ENCODE measurements around the gene TGFB1. TPM values are rescaled to one million over a fixed set of nuclear protein-coding genes. Genes with fewer than 3 reads are reported as not detected.
A peak's percentile ranks its signal among the peaks of the same experiment; 100 is the strongest.

The TGFB1 gene
- total and polyA plus RNA-seq, 9 of the 15 experiments (the other 6 are each of a cell fraction or from before 2014, with no cell fraction given), result 0.24 to 159 (median 17.2) TPM

DNA sequence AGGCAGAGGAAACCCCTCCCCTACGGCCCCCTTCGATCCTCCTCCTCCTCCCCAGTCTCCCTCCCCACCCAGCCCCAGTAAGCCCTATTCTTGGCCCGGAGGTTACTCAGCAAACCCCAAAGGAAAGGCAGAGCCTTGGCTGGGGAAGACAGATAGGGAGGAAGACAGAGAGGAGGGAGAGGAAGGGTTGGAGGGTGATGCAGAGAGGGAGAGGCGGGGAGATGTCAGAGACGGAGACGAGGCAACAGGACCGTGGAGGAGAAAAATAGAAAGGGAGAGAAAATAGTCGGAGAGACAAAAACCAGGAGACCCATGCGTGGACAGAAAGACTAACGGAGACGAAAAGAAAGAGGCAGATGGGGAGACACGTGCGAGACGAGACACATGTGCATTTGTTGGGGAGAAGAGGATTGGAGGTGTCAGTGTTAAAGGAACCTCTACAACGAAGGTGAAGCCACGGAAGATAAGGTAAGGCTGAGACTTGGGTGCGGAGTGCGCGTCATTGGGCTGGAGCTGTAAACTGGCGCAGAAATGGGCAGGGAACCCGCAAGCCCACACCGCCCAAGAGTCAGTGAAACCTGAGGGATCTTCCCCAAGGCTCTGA lies 2.9 kb downstream of the TGFB1 start (continued):
- TF ChIP-seq EHMT2 (IDR thresholded peaks at IDR 0.05) (peak; percentile 48; the same call in 1 of the 2 replicates), NFRKB (IDR thresholded peaks at IDR 0.05; ENCODE audit: low read depth) (peak; percentile 61; the same call in 1 of the 2 replicates), NELFE (IDR thresholded peaks at IDR 0.05; ENCODE audit: insufficient read depth, insufficient read length) (no peak), ZMIZ1 (IDR thresholded peaks at IDR 0.05; ENCODE audit: low read depth in 2 of 2, low read length in 2 of 2) (no peak), HIVEP1 (CRISPR knock-in tag; IDR thresholded peaks at IDR 0.05) (no peak), MLLT1 (IDR thresholded peaks at IDR 0.05) (peak; percentile 71 to 77), TAF7 (tag; IDR thresholded peaks at IDR 0.05) (no peak), TOE1 (IDR thresholded peaks at IDR 0.05; ENCODE audit: borderline replicate concordance) (peak; percentile 71), TOE1 (CRISPR knock-in tag; IDR thresholded peaks at IDR 0.05; ENCODE audit: borderline replicate concordance, low read depth) (no peak), THRAP3 (IDR thresholded peaks at IDR 0.05; ENCODE audit: borderline replicate concordance) (0 out of 2 replicates have a peak, but pooled peaks have one; percentile 52), SMARCA5 (IDR thresholded peaks at IDR 0.05) (no peak; the same call in 1 of the 2 replicates), SAP30 (IDR thresholded peaks at IDR 0.05; ENCODE audit: borderline replicate concordance, insufficient read depth, low read depth, low read length, poor library complexity, severe bottlenecking) (peak; percentile 52), TEAD2 (tag; IDR thresholded peaks at IDR 0.05) (no peak), ASH1L (IDR thresholded peaks at IDR 0.05; ENCODE audit: borderline replicate concordance, low read depth, partially characterized antibody) (peak; percentile 30), TEAD1 (CRISPR knock-in tag; IDR thresholded peaks at IDR 0.05) (peak in 1 of 2 experiments; percentile 26; a peak in 1 of 4 replicates), CREB3L1 (IDR thresholded peaks at IDR 0.05; ENCODE audit: borderline replicate concordance, low read depth) (no peak), SMARCE1 (IDR thresholded peaks at IDR 0.05) (peak; percentile 66; the same call in 1 of the 2 replicates)
- TF ChIP-seq, protein P1, sequence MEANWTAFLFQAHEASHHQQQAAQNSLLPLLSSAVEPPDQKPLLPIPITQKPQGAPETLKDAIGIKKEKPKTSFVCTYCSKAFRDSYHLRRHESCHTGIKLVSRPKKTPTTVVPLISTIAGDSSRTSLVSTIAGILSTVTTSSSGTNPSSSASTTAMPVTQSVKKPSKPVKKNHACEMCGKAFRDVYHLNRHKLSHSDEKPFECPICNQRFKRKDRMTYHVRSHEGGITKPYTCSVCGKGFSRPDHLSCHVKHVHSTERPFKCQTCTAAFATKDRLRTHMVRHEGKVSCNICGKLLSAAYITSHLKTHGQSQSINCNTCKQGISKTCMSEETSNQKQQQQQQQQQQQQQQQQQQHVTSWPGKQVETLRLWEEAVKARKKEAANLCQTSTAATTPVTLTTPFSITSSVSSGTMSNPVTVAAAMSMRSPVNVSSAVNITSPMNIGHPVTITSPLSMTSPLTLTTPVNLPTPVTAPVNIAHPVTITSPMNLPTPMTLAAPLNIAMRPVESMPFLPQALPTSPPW (CRISPR knock-in tag; IDR thresholded peaks at IDR 0.05), result peak; percentile 49; the same call in 1 of the 2 replicates
